MM.1S (cell line): ENCODE results near the gene RAMACL.

Experiments
- DNase-seq: peaks from one replicate; pipeline ENCODE4 v3.0.0-alpha.2; 2015
- H2AFZ ChIP-seq: fragments of 300-600 bp; sonication (generic); 2 replicates; pipeline ENCODE4 v1.6.0; 2016; ENCODE audit warnings: antibody characterized with exemption, low read length
- H3F3A ChIP-seq: fragments of 300-600 bp; sonication (generic); 2 replicates; pipeline ENCODE4 v1.6.1; 2016; ENCODE audit warnings: mild to moderate bottlenecking, antibody characterized with exemption, low read length, moderate library complexity, mixed read lengths; ENCODE audit not compliant: insufficient read depth
- H3K27ac ChIP-seq: fragments of 300-600 bp; sonication (generic); 2 replicates; pipeline ENCODE4 v1.5.1; 2016; ENCODE audit warnings: mild to moderate bottlenecking, low read length
- H3K27me3 ChIP-seq: fragments of 300-600 bp; sonication (generic); replicated peaks from 2 replicates; pipeline ENCODE4 v1.6.0; 2016; ENCODE audit warnings: low read length; ENCODE audit not compliant: insufficient read depth
- H3K36me3 ChIP-seq: fragments of 300-600 bp; sonication (generic); replicated peaks from 2 replicates; pipeline ENCODE4 v1.6.1; 2016; ENCODE audit warnings: mild to moderate bottlenecking, low read length, mixed read lengths; ENCODE audit not compliant: insufficient read depth
- H3K4me1 ChIP-seq: fragments of 300-600 bp; sonication (generic); 2 replicates; pipeline ENCODE4 v1.6.1; 2016; ENCODE audit warnings: low read length, mixed read lengths
- H3K4me2 ChIP-seq: fragments of 300-600 bp; sonication (generic); 2 replicates; pipeline ENCODE4 v1.6.0; 2016; ENCODE audit warnings: low read depth, low read length
- H3K4me3 ChIP-seq: fragments of 300-600 bp; sonication (generic); 2 replicates; pipeline ENCODE4 v1.5.1; 2016; ENCODE audit warnings: low read length, mixed read lengths
- H3K79me2 ChIP-seq: fragments of 300-600 bp; sonication (generic); 2 replicates; pipeline ENCODE4 v1.6.1; 2016; ENCODE audit warnings: mixed run types, low read length, mixed read lengths
- H3K9ac ChIP-seq: fragments of 300-600 bp; sonication (generic); 2 replicates; pipeline ENCODE4 v1.6.1; 2016; ENCODE audit warnings: low read length, mixed read lengths
- H3K9me2 ChIP-seq: fragments of 300-600 bp; sonication (generic); replicated peaks from 2 replicates; pipeline ENCODE4 v1.6.1; 2016; ENCODE audit warnings: mild to moderate bottlenecking, low read length, mixed read lengths; ENCODE audit not compliant: insufficient read depth
- H3K9me3 ChIP-seq: fragments of 300-600 bp; sonication (generic); replicated peaks from 2 replicates; pipeline ENCODE4 v1.6.1; 2016; ENCODE audit warnings: mild to moderate bottlenecking, low read length, mixed read lengths; ENCODE audit not compliant: insufficient read depth
- H4K20me1 ChIP-seq: fragments of 300-600 bp; sonication (generic); 2 replicates; pipeline ENCODE4 v1.6.1; 2016; ENCODE audit warnings: mild to moderate bottlenecking, low read length, moderate library complexity, mixed read lengths; ENCODE audit not compliant: insufficient read depth
- CTCF ChIP-seq: fragments of 300-600 bp; sonication (generic); IDR thresholded peaks from 2 replicates; pipeline ENCODE4 v1.5.1; 2016; ENCODE audit warnings: antibody characterized with exemption, low read length, mixed read lengths
- EZH2 ChIP-seq: fragments of 300-600 bp; sonication (generic); optimal IDR thresholded peaks from 2 replicates; pipeline ENCODE3; 2017; ENCODE audit warnings: low read depth, mild to moderate bottlenecking, antibody characterized with exemption, low read length, mixed read lengths
- EZH2phosphoT487 ChIP-seq: fragments of 300-600 bp; sonication (generic); IDR thresholded peaks from 2 replicates; pipeline ENCODE4 v1.6.1; 2018; ENCODE audit warnings: antibody characterized with exemption, low read length

The RAMACL gene

GRCh38 chr6:166581091-166581511 is 5.4 kb downstream of the RAMACL start:
- Histone ChIP-seq H3K79me2 (no peaks in the 10 kb centered on the region), H3K4me3 (no peak overlapping the region), H3K9me2 (no peaks in the 10 kb centered on the region), H4K20me1 (no peaks in the 10 kb centered on the region), H3K9me3 (no peaks in the 10 kb centered on the region), H3K36me3 (no peaks in the 10 kb centered on the region), H3K4me1 (no peaks in the 10 kb centered on the region), H2AFZ (no peak overlapping the region), H3K27ac (no peak overlapping the region), H3K9ac (no peak overlapping the region), H3K27me3 (no peaks in the 10 kb centered on the region), H3F3A (no peaks in the 10 kb centered on the region), H3K4me2 (no peak overlapping the region)
- TF ChIP-seq EZH2, result no peak
- no peak for TF ChIP-seq CTCF
- no peak for TF ChIP-seq EZH2phosphoT487
- DNase-seq, result no peak

GRCh38 chr6:166580076-166581050 is 6.1 kb downstream of the RAMACL start:
- no peaks in the 10 kb centered on the region for H3K36me3 ChIP-seq
- no peaks in the 10 kb centered on the region for H3F3A ChIP-seq
- H3K9me2 ChIP-seq, result no peaks in the 10 kb centered on the region
- DNase-seq, result no peak
- no peaks in the 10 kb centered on the region for H3K27me3 ChIP-seq
- TF ChIP-seq EZH2phosphoT487 (no peak), CTCF (no peak), EZH2 (no peak)
- no peak overlapping the region for H3K4me3 ChIP-seq
- no peak overlapping the region for H2AFZ ChIP-seq
- no peaks in the 10 kb centered on the region for H3K79me2 ChIP-seq
- H4K20me1 ChIP-seq, result no peaks in the 10 kb centered on the region
- no peaks in the 10 kb centered on the region for H3K9me3 ChIP-seq
- no peak overlapping the region for H3K4me2 ChIP-seq
- H3K9ac ChIP-seq, result no peak overlapping the region
- no peaks in the 10 kb centered on the region for H3K4me1 ChIP-seq
- H3K27ac ChIP-seq, result no peak overlapping the region

GRCh38 chr6:166579237-166579850 is 7.1 kb downstream of the RAMACL start:
- H2AFZ ChIP-seq, result no peak overlapping the region
- H3K79me2 ChIP-seq, result no peaks in the 10 kb centered on the region
- H3K9me3 ChIP-seq, result no peaks in the 10 kb centered on the region
- no peaks in the 10 kb centered on the region for H3K36me3 ChIP-seq
- H3K4me2 ChIP-seq, result no peak overlapping the region
- H3K27ac ChIP-seq, result no peak overlapping the region
- H3K4me3 ChIP-seq, result no peak overlapping the region
- H4K20me1 ChIP-seq, result no peaks in the 10 kb centered on the region
- H3K27me3 ChIP-seq, result no peaks in the 10 kb centered on the region
- no peak for DNase-seq
- TF ChIP-seq EZH2phosphoT487, result no peak
- no peak for TF ChIP-seq EZH2
- no peak for TF ChIP-seq CTCF
- no peaks in the 10 kb centered on the region for H3K4me1 ChIP-seq
- no peaks in the 10 kb centered on the region for H3K9me2 ChIP-seq
- H3F3A ChIP-seq, result no peaks in the 10 kb centered on the region
- no peak overlapping the region for H3K9ac ChIP-seq
